Breast epithelium (tissue), 3 donors: ENCODE measurements around the gene KLHL36.

Experiments used
- POLR2A ChIP-seq: fragments of 450-650 bp; IDR thresholded peaks from one replicate; pipeline ENCODE4 v1.6.1; 2016; ENCODE audit warnings: antibody characterized with exemption, mild to moderate bottlenecking, moderate library complexity
- POLR2AphosphoS5 ChIP-seq, 3 donors: sonication (generic); formaldehyde crosslinking; IDR thresholded peaks; one replicate each; pipeline ENCODE4 v1.6.1; 2017; ENCODE audit warnings: antibody characterized with exemption in 3 of 3

DNA sequence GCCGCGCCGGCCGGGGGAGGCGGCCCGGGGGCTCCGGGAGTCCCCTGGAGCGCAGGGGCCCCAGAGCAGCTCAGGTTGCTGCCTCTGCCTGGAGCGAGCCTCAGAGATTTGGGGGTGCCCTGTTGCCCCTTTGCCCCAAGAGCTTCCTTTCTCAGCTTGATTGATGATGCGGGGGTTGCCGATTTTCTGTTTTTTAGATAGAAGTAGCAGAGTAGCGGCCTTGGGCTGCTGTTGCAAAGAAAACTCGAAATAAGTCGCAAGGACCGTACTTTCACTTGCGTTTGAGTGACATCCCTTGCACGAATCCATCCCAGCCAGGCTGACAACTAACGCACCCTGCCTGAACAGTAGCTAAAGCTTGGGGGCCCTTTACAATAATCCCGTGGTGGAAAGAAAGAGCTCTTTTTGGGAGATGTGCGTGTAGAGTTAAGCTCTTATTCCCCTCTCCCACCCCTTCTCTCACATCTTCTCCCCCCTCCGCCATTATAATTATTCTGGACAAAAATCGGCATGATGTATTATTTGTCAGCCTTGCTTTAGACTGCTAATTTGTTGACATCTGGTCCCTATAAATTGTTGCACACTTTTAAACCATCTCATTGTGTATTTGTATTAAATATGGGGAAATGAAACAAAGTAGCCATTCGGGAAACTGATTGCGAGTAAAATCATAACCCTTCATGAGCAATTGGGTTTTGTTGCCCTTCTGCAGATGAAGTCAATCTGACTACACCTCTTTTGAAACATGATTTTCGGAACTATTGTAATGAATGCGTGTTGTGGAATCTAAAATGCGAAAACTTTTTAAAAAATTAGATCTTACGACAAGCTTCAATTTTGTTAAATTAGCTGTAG lies 52.4 kb downstream of the KLHL36 start:
- TF ChIP-seq POLR2A (no peak), POLR2AphosphoS5 (IDR thresholded peaks at IDR 0.05) (no peak)
